Omental fat pad (tissue), 4 donors: ENCODE results near the gene ATP13A1. TPM values are rescaled to one million over a fixed set of nuclear protein-coding genes. Genes with fewer than 3 reads are reported as not detected.

Experiments
- ATAC-seq: fragments of 150-250 bp; one replicate; pipeline ENCODE4 v1.9.1; 2016; ENCODE audit warnings: mild to moderate bottlenecking, moderate library complexity; ENCODE audit not compliant: low FRiP score
- DNase-seq: peaks from one replicate; pipeline ENCODE4 v3.0.0-alpha.2; 2019; ENCODE audit warnings: low spot score
- CTCF ChIP-seq, 3 donors: fragments of 450-650 bp; IDR thresholded peaks; one replicate each; pipeline ENCODE4 v1.5.1; 2016 to 2017; ENCODE audit warnings: antibody characterized with exemption in 3 of 3, mild to moderate bottlenecking in 3 of 3, moderate library complexity in 2 of 3
- total RNA-seq, 4 donors: library from RNA; depleted of rRNA; stranded (reverse); fragments of >200 nt; gene quantifications; one replicate each; pipeline ENCODE4 v1.1.0, GENCODE V29; 2016

The ATP13A1 gene
- total RNA-seq, 4 donors from 2014 or later = 100 to 255 (median 143) TPM

GRCh38 chr19:19627621-19628500 is 35.6 kb downstream of the ATP13A1 start, which contains the start of gene LPAR2:
Gene LPAR2 (minus strand): TSS chr19:19628220. CDS start chr19:19627275, 945 bp downstream.
- no peak for DNase-seq
- no peak for TF ChIP-seq CTCF (IDR thresholded peaks at IDR 0.05)
- ATAC-seq = peak; percentile 70

- ATAC-seq (no peak), DNase-seq (no peak)
- TF ChIP-seq CTCF (IDR thresholded peaks at IDR 0.05) = no peak
Measured at GRCh38 chr19:19626516-19627472, 36.7 kb downstream of the ATP13A1 start.

- DNase-seq = no peak
- no peak for TF ChIP-seq CTCF (IDR thresholded peaks at IDR 0.05)
- no peak for ATAC-seq
Measured at GRCh38 chr19:19624032-19624570, 39.4 kb downstream of the ATP13A1 start.

- ATAC-seq (no peak), DNase-seq (no peak)
- no peak for TF ChIP-seq CTCF (IDR thresholded peaks at IDR 0.05)
Measured at GRCh38 chr19:19623383-19623782, 40.1 kb downstream of the ATP13A1 start.

GRCh38 chr19:19619849-19620210 is 43.6 kb downstream of the ATP13A1 start:
- DNase-seq (no peak), ATAC-seq (no peak)
- no peak for TF ChIP-seq CTCF (IDR thresholded peaks at IDR 0.05)

- ATAC-seq (no peak), DNase-seq (no peak)
- TF ChIP-seq CTCF (IDR thresholded peaks at IDR 0.05) = no peak
Measured at GRCh38 chr19:19619181-19619848, 44.2 kb downstream of the ATP13A1 start.
